HL-60 (cell line): Measurements from ENCODE around the gene TMEM135.

Experiments used
- CTCF ChIP-seq: IDR thresholded peaks from one replicate; pipeline ENCODE4 v1.5.1; 2011; ENCODE audit warnings: low read length, control low read depth, inconsistent platforms; ENCODE audit not compliant: insufficient read depth
- GABPA ChIP-seq: IDR thresholded peaks from 2 replicates; pipeline ENCODE4 v1.6.1; 2012; ENCODE audit warnings: low read depth
- POLR2AphosphoS5 ChIP-seq: IDR thresholded peaks from 2 replicates; pipeline ENCODE4 v1.6.1; 2012; ENCODE audit warnings: low read depth
- REST ChIP-seq: IDR thresholded peaks from 2 replicates; pipeline ENCODE4 v1.6.1; 2012; ENCODE audit warnings: low read depth; ENCODE audit not compliant: insufficient replicate concordance
- SPI1 ChIP-seq: IDR thresholded peaks from 2 replicates; pipeline ENCODE4 v1.6.1; 2012; ENCODE audit warnings: low read depth, mild to moderate bottlenecking, borderline replicate concordance

- TF ChIP-seq CTCF (no peak), POLR2AphosphoS5 (no peak), GABPA (no peak), REST (no peak), SPI1 (no peak)
These were observed 40.7 kb upstream of the TMEM135 start for GRCh38 chr11:86996953-86997570.
